ENCODE data around the gene PREX1. TPM values are rescaled to one million over a fixed set of nuclear protein-coding genes. Genes with fewer than 3 reads are reported as not detected.
A peak's percentile ranks its signal among the peaks of the same experiment; 100 is the strongest.

Gene PREX1
- total RNA-seq, 1 experiment from 2014 or later, result 3.3 TPM

DNA sequence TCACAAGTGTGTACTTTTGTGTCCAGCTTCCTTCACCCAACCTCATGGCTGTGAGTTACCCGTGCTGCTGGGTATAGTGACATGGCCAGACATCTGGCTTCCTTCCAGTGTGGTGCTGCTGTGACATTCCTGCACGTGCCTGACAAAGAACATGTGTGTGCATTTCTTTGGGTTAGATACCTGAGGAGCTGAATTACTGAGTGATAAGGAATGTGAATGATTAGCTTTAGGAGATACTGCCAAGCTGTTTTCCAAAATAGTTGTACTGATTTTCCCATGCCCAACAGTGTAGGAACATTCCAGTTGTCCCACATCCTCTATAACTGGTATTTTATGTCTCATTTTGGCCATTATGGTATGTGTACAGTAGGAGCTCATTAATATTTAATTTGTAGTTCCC is 132.5 kb downstream of the PREX1 start:
- no peak for DNase-seq
- no peaks in the 10 kb centered on the region for H3K79me2 ChIP-seq (ENCODE audit: low read depth)
- H3K4me3 ChIP-seq, result no peak overlapping the region
- no peak for TF ChIP-seq EZH2 (IDR thresholded peaks at IDR 0.05; ENCODE audit: low read depth)
- H3K27ac ChIP-seq, result no peak overlapping the region
- POLR2A ChIA-PET (ENCODE audit: unreplicated experiment), result interaction anchor here (0.6 to 0.7 kb wide), 2 partner anchors 1268 to 1967 kb away, joined by 3 read pairs; no protein-coding TSS in a partner anchor
- no TSS peak for BruUV-seq (replicated peaks)
- CTCF ChIA-PET, result interaction anchor here (0.7 to 1.5 kb wide), 2 partner anchors 38 to 132 kb away, joined by 3 to 9 read pairs; no protein-coding TSS in a partner anchor
- no peaks in the 10 kb centered on the region for H3K9me2 ChIP-seq (ENCODE audit: insufficient read depth)
- H3K9me3 ChIP-seq (ENCODE audit: insufficient read depth, low read depth), result no peaks in the 10 kb centered on the region
- peaks cover 24% of the 10 kb centered on the region for H3K4me1 ChIP-seq (replicated peaks; ENCODE audit: insufficient read depth)
- H3F3A ChIP-seq (ENCODE audit: insufficient read depth, low read depth), result peaks cover 29% of the 10 kb centered on the region
- no peak overlapping the region for H2AFZ ChIP-seq
- intact Hi-C loops (cut with micrococcal nuclease; ENCODE audit: unreplicated experiment), result loop anchor here (10.0 kb wide), 1 partner anchor 1860 kb away; no protein-coding TSS in a partner anchor
- H3K36me3 ChIP-seq (ENCODE audit: low read depth), result no peaks in the 10 kb centered on the region
- H4K20me1 ChIP-seq (ENCODE audit: insufficient read depth), result no peaks in the 10 kb centered on the region
- no peak overlapping the region for H3K4me2 ChIP-seq
- H3K27me3 ChIP-seq (ENCODE audit: insufficient read depth, low read depth), result no peaks in the 10 kb centered on the region

GRCh38 chr20:48694381-48694865 is 133.4 kb downstream of the PREX1 start:
- Histone ChIP-seq H3K9me2 (ENCODE audit: insufficient read depth) (no peaks in the 10 kb centered on the region), H3K9me3 (ENCODE audit: insufficient read depth, low read depth) (no peaks in the 10 kb centered on the region), H3K4me2 (no peak overlapping the region), H3K79me2 (ENCODE audit: low read depth) (no peaks in the 10 kb centered on the region), H2AFZ (no peak overlapping the region), H3K4me1 (replicated peaks; ENCODE audit: insufficient read depth) (peaks cover 24% of the 10 kb centered on the region), H3K27me3 (ENCODE audit: insufficient read depth, low read depth) (no peaks in the 10 kb centered on the region), H3F3A (ENCODE audit: insufficient read depth, low read depth) (peaks cover 29% of the 10 kb centered on the region), H3K4me3 (no peak overlapping the region), H4K20me1 (ENCODE audit: insufficient read depth) (no peaks in the 10 kb centered on the region), H3K27ac (no peak overlapping the region), H3K36me3 (ENCODE audit: low read depth) (no peaks in the 10 kb centered on the region)
- TF ChIP-seq CTCF (conservative IDR thresholded peaks at IDR 0.05) (no peak), EZH2 (IDR thresholded peaks at IDR 0.05; ENCODE audit: low read depth) (no peak)
- DNase-seq, result peak in 1 of 2 experiments; percentile 29
- POLR2A ChIA-PET (ENCODE audit: unreplicated experiment), result no interaction called here
- CTCF ChIA-PET, result no interaction called here
- intact Hi-C loops (cut with micrococcal nuclease; ENCODE audit: unreplicated experiment), result loop anchor here (10.0 kb wide), 1 partner anchor 1860 kb away; no protein-coding TSS in a partner anchor
- BruUV-seq (replicated peaks), result no TSS peak

- Histone ChIP-seq H3K4me2 (no peak overlapping the region), H3K79me2 (ENCODE audit: low read depth) (no peaks in the 10 kb centered on the region), H4K20me1 (ENCODE audit: insufficient read depth) (no peaks in the 10 kb centered on the region), H2AFZ (no peak overlapping the region), H3K9me3 (ENCODE audit: insufficient read depth, low read depth) (no peaks in the 10 kb centered on the region), H3K4me1 (replicated peaks; ENCODE audit: insufficient read depth) (peaks cover 6% of the 10 kb centered on the region), H3K36me3 (ENCODE audit: low read depth) (no peaks in the 10 kb centered on the region), H3K9me2 (ENCODE audit: insufficient read depth) (no peaks in the 10 kb centered on the region), H3K27ac (no peak overlapping the region), H3K4me3 (no peak overlapping the region), H3K27me3 (ENCODE audit: insufficient read depth, low read depth) (no peaks in the 10 kb centered on the region), H3F3A (ENCODE audit: insufficient read depth, low read depth) (peaks cover 11% of the 10 kb centered on the region; the same call in 1 of the 2 replicates)
- CTCF ChIA-PET, result interaction anchor here (0.5 kb wide), 1 partner anchor 63 kb away, joined by 3 read pairs; no protein-coding TSS in a partner anchor
- no peak for DNase-seq
- intact Hi-C loops (cut with micrococcal nuclease; ENCODE audit: unreplicated experiment), result loop anchor here (10.0 kb wide), 1 partner anchor 1863 kb away; no protein-coding TSS in a partner anchor
- no peak for TF ChIP-seq CTCF (conservative IDR thresholded peaks at IDR 0.05)
- no peak for TF ChIP-seq EZH2 (IDR thresholded peaks at IDR 0.05; ENCODE audit: low read depth)
- POLR2A ChIA-PET (ENCODE audit: unreplicated experiment), result interaction anchor here (0.6 to 0.9 kb wide), 2 partner anchors 12 to 32 kb away, joined by 4 read pairs; no protein-coding TSS in a partner anchor
- no TSS peak for BruUV-seq (replicated peaks)
These were observed 136.3 kb downstream of the PREX1 start for GRCh38 chr20:48691523-48691922.

Data from PC-9 (cell line).